GM12864 (cell line): Measurements from ENCODE around the gene TNFSF12.

ENCODE experiments used
- DNase-seq: peaks from one replicate; pipeline ENCODE4 v3.0.0-alpha.2; 2011; ENCODE audit warnings: low read depth
- H3K4me3 ChIP-seq: 2 replicates; pipeline ENCODE4 v1.5.1; 2011; ENCODE audit warnings: mild to moderate bottlenecking, low read depth, low read length, control low read depth
- CTCF ChIP-seq: IDR thresholded peaks from 2 replicates; pipeline ENCODE4 v1.5.1; 2011; ENCODE audit warnings: low read depth, mild to moderate bottlenecking, moderate library complexity, low read length, control low read depth, inconsistent platforms; ENCODE audit errors: missing control alignments

Gene TNFSF12

GRCh38 chr17:7555320-7555948, 6.6 kb downstream of the TNFSF12 start:
- H3K4me3 ChIP-seq, result no peak overlapping the region
- TF ChIP-seq CTCF, result peak; percentile 25
- no peak for DNase-seq

- no peak for DNase-seq
- no peak for TF ChIP-seq CTCF
- no peak overlapping the region for H3K4me3 ChIP-seq
Measured at GRCh38 chr17:7556627-7557026, 7.8 kb downstream of the TNFSF12 start.

GRCh38 chr17:7557147-7557764, 8.4 kb downstream of the TNFSF12 start:
- no peak for TF ChIP-seq CTCF
- H3K4me3 ChIP-seq, result no peak overlapping the region
- DNase-seq, result no peak

GRCh38 chr17:7557775-7558543, 9.1 kb downstream of the TNFSF12 start:
- peak overlapping the region; percentile 3 for H3K4me3 ChIP-seq
- no peak for TF ChIP-seq CTCF
- no peak for DNase-seq

GRCh38 chr17:7558544-7559319, 9.9 kb downstream of the TNFSF12 start, which contains the start of gene TNFSF13:
Gene TNFSF13, plus strand, starts transcription at chr17:7558750. Its CDS starts 290 bp downstream, at chr17:7559040.
- no peak for TF ChIP-seq CTCF
- H3K4me3 ChIP-seq, result peak within 1 kb of the TSS; percentile 3
- DNase-seq, result no peak

- no peak for DNase-seq
- H3K4me3 ChIP-seq, result no peak overlapping the region
- TF ChIP-seq CTCF, result no peak
Measured at GRCh38 chr17:7559320-7560171, 10.7 kb downstream of the TNFSF12 start.
